ENCODE results near the gene NEGR1. TPM values are rescaled to one million over a fixed set of nuclear protein-coding genes. Genes with fewer than 3 reads are reported as not detected.

Gene NEGR1
- total and polyA plus RNA-seq, 7 experiments from 2014 or later: 0.08 to 1.2 TPM; not detected in 5

- ChIA-PET POLR2A (no interaction called here), CTCF (no interaction called here)
- H3K27ac ChIP-seq (ENCODE audit: low read depth, low read length): no peak overlapping the region
- DNase-seq (no peak), ATAC-seq (no peak)
- no peaks in the 10 kb centered on the region for H3K36me3 ChIP-seq (ENCODE audit: control insufficient read depth in 2 of 3, insufficient read depth in 3 of 3, low read length in 3 of 3)
- Mint-ChIP-seq H3K9me3 (peaks cover 0 to 3% (median 0%) of the 10 kb centered on the region in 11 donors), H3K27me3 (no peaks in the 10 kb centered on the region), H3K36me3 (no peaks in the 10 kb centered on the region), H3K4me3 (no peak overlapping the region), H3K4me1 (no peaks in the 10 kb centered on the region), H3K27ac (no peak overlapping the region)
- intact Hi-C loops (cut with micrococcal nuclease): no loop called here
- H3K4me1 ChIP-seq (ENCODE audit: control insufficient read depth in 2 of 2, insufficient read depth in 2 of 2, low read length in 2 of 2): no peaks in the 10 kb centered on the region
- no peak overlapping the region for H3K4me3 ChIP-seq (ENCODE audit: low read length)
- no peaks in the 10 kb centered on the region for H3K27me3 ChIP-seq (ENCODE audit: control insufficient read depth in 2 of 2, insufficient read depth in 2 of 2, low read length in 2 of 2)
- H3K9me3 ChIP-seq (ENCODE audit: control insufficient read depth in 2 of 3, low read length in 3 of 3): no peaks in the 10 kb centered on the region
Observed at GRCh38 chr1:72097851-72098570, 184.3 kb downstream of the NEGR1 start.

DNA sequence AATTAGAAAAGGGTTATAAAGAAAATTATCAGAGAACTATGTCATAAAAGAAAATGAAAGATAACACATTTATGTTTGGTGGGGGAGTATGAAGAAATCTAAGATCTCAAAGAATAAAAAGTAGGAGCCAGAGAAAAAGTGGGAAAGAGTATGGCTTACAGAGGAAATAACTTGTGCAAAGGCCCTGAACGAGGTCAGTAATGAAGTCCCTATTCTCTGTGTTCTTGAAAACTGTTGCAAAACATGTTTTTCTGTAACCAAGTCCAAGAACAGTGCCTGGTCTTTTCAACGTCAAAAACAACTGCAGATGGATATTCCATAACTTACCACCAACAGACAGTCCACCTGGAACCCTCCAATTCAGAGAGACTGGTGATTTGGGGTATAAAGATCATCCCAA is 188.1 kb downstream of the NEGR1 start:
- H3K4me1 ChIP-seq (ENCODE audit: control insufficient read depth in 2 of 2, insufficient read depth in 2 of 2, low read length in 2 of 2): no peaks in the 10 kb centered on the region
- Mint-ChIP-seq H3K4me3 (no peak overlapping the region), H3K27ac (no peak overlapping the region), H3K27me3 (no peaks in the 10 kb centered on the region), H3K9me3 (no peaks in the 10 kb centered on the region), H3K36me3 (no peaks in the 10 kb centered on the region), H3K4me1 (peaks cover 0 to 2% (median 0%) of the 10 kb centered on the region in 7 donors)
- no peaks in the 10 kb centered on the region for H3K9me3 ChIP-seq (ENCODE audit: control insufficient read depth in 2 of 3, low read length in 3 of 3)
- H3K27me3 ChIP-seq (ENCODE audit: control insufficient read depth in 2 of 2, insufficient read depth in 2 of 2, low read length in 2 of 2): no peaks in the 10 kb centered on the region
- no peaks in the 10 kb centered on the region for H3K36me3 ChIP-seq (ENCODE audit: control insufficient read depth in 2 of 3, insufficient read depth in 3 of 3, low read length in 3 of 3)
- no peak overlapping the region for H3K27ac ChIP-seq (ENCODE audit: low read depth, low read length)
- intact Hi-C loops (cut with micrococcal nuclease): no loop called here
- DNase-seq: no peak
- no peak for ATAC-seq
- CTCF ChIA-PET: no interaction called here
- H3K4me3 ChIP-seq (ENCODE audit: low read length): no peak overlapping the region
- POLR2A ChIA-PET: no interaction called here

GRCh38 chr1:72086394-72086793 is 195.9 kb downstream of the NEGR1 start:
- CTCF ChIA-PET: no interaction called here

GRCh38 chr1:72075425-72075824 is 206.9 kb downstream of the NEGR1 start:
- no peaks in the 10 kb centered on the region for H3K9me3 ChIP-seq (ENCODE audit: control insufficient read depth in 2 of 3, low read length in 3 of 3)
- H3K4me3 Mint-ChIP-seq: no peak overlapping the region
- intact Hi-C loops (cut with micrococcal nuclease): no loop called here
- peaks cover 0 to 2% (median 0%) of the 10 kb centered on the region in 11 donors for H3K9me3 Mint-ChIP-seq
- H3K36me3 ChIP-seq (ENCODE audit: control insufficient read depth in 2 of 3, insufficient read depth in 3 of 3, low read length in 3 of 3): no peaks in the 10 kb centered on the region
- no peaks in the 10 kb centered on the region for H3K4me1 ChIP-seq (ENCODE audit: control insufficient read depth in 2 of 2, insufficient read depth in 2 of 2, low read length in 2 of 2)
- no peak overlapping the region for H3K4me3 ChIP-seq (ENCODE audit: low read length)
- H3K4me1 Mint-ChIP-seq: no peaks in the 10 kb centered on the region
- H3K27me3 Mint-ChIP-seq: no peaks in the 10 kb centered on the region
- ATAC-seq (no peak), DNase-seq (no peak)
- H3K27ac Mint-ChIP-seq: no peak overlapping the region
- H3K27ac ChIP-seq (ENCODE audit: low read depth, low read length): no peak overlapping the region
- H3K36me3 Mint-ChIP-seq: no peaks in the 10 kb centered on the region
- CTCF ChIA-PET: no interaction called here
- H3K27me3 ChIP-seq (ENCODE audit: control insufficient read depth in 2 of 2, insufficient read depth in 2 of 2, low read length in 2 of 2): no peaks in the 10 kb centered on the region
- POLR2A ChIA-PET: no interaction called here

More at GRCh38 chr1:72086394-72086793, 195.9 kb downstream of the NEGR1 start:
- Histone ChIP-seq H3K4me1 (ENCODE audit: control insufficient read depth in 2 of 2, insufficient read depth in 2 of 2, low read length in 2 of 2) (no peaks in the 10 kb centered on the region), H3K27me3 (ENCODE audit: control insufficient read depth in 2 of 2, insufficient read depth in 2 of 2, low read length in 2 of 2) (no peaks in the 10 kb centered on the region), H3K27ac (ENCODE audit: low read depth, low read length) (no peak overlapping the region), H3K36me3 (ENCODE audit: control insufficient read depth in 2 of 3, insufficient read depth in 3 of 3, low read length in 3 of 3) (no peaks in the 10 kb centered on the region), H3K4me3 (ENCODE audit: low read length) (no peak overlapping the region), H3K9me3 (ENCODE audit: control insufficient read depth in 2 of 3, low read length in 3 of 3) (no peaks in the 10 kb centered on the region)
- intact Hi-C loops (cut with micrococcal nuclease): no loop called here
- Mint-ChIP-seq H3K4me3 (no peak overlapping the region), H3K36me3 (no peaks in the 10 kb centered on the region), H3K27ac (no peak overlapping the region), H3K27me3 (no peaks in the 10 kb centered on the region), H3K9me3 (no peaks in the 10 kb centered on the region), H3K4me1 (peaks cover 0 to 1% (median 0%) of the 10 kb centered on the region in 7 donors)
- DNase-seq (no peak), ATAC-seq (no peak)
- POLR2A ChIA-PET: no interaction called here

DNA sequence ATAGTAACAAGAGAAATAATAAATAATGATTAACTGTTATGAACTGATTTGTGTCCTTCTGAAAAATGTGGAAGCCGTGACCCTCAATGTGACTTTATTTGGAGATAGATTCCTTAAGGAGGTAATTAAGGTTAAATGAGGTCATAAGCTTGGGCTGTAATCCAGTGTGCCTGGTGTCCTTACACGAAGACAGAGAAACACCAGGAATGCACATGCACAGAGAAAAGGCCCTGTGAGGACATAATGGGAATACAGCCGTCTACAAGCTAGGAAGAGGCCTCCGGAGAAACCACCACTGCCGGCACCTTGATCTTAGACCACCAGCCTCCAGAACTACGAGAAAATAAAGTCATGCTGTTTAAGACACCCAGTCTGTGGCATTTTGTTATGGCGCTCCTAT is 215.9 kb downstream of the NEGR1 start:
- POLR2A ChIA-PET: no interaction called here
- Histone ChIP-seq H3K27ac (ENCODE audit: low read depth, low read length) (no peak overlapping the region), H3K9me3 (ENCODE audit: control insufficient read depth in 2 of 3, low read length in 3 of 3) (no peaks in the 10 kb centered on the region), H3K4me3 (ENCODE audit: low read length) (no peak overlapping the region), H3K27me3 (ENCODE audit: control insufficient read depth in 2 of 2, insufficient read depth in 2 of 2, low read length in 2 of 2) (no peaks in the 10 kb centered on the region), H3K4me1 (ENCODE audit: control insufficient read depth in 2 of 2, insufficient read depth in 2 of 2, low read length in 2 of 2) (no peaks in the 10 kb centered on the region), H3K36me3 (ENCODE audit: control insufficient read depth in 2 of 3, insufficient read depth in 3 of 3, low read length in 3 of 3) (no peaks in the 10 kb centered on the region)
- intact Hi-C loops (cut with micrococcal nuclease): no loop called here
- CTCF ChIA-PET: no interaction called here
- no peaks in the 10 kb centered on the region for H3K4me1 Mint-ChIP-seq
- no peaks in the 10 kb centered on the region for H3K36me3 Mint-ChIP-seq
- ATAC-seq: no peak
- no peaks in the 10 kb centered on the region for H3K9me3 Mint-ChIP-seq
- H3K27me3 Mint-ChIP-seq: no peaks in the 10 kb centered on the region
- H3K27ac Mint-ChIP-seq: no peak overlapping the region
- no peak for DNase-seq
- no peak overlapping the region for H3K4me3 Mint-ChIP-seq

DNA sequence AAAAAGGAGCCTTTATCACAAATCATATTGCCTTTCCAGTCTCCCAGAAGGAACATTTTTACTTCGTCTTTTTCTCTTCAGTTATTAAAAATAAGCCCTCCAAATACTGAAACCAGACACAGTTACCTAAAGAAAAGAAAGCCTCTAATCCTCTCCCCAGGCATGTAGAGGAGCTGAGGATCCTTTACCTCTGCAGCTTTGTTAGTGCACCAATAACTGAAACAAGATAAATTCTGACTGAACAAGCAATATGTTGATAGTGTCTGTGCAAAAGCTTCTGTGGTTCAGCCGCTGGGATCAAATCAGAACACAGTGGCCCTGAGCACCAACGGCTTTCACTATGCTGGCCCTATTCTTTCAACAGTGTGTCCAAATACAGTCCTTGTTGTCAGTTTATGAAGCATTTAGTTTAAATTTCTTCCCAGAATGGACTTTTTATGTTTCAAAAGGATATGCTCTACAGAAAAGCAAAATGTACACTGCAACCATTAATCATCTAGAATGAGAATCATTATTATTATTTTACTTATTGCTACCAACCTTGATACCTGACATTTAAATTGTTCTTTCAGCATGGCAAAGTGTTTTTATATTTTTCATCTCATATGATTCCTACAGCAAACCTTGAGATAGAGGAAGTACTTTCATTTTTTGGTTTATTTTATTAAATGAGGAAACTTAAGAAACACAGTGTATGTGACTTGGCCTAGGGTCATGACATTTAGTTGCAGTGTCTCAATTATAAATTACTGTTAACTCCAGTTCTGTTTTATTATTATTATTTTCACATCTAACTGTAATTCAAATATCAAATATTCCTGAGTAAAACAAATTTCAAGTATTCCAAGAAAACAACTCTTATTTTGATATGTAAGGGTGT is 217.9 kb downstream of the NEGR1 start:
- no peaks in the 10 kb centered on the region for H3K36me3 ChIP-seq (ENCODE audit: control insufficient read depth in 2 of 3, insufficient read depth in 3 of 3, low read length in 3 of 3)
- H3K4me3 ChIP-seq (ENCODE audit: low read length): no peak overlapping the region
- no peaks in the 10 kb centered on the region for H3K4me1 Mint-ChIP-seq
- POLR2A ChIA-PET: no interaction called here
- ATAC-seq (no peak), DNase-seq (no peak)
- no peaks in the 10 kb centered on the region for H3K9me3 ChIP-seq (ENCODE audit: control insufficient read depth in 2 of 3, low read length in 3 of 3)
- no peaks in the 10 kb centered on the region for H3K36me3 Mint-ChIP-seq
- H3K27ac Mint-ChIP-seq: no peak overlapping the region
- intact Hi-C loops (cut with micrococcal nuclease): no loop called here
- CTCF ChIA-PET: no interaction called here
- no peak overlapping the region for H3K27ac ChIP-seq (ENCODE audit: low read depth, low read length)
- H3K4me1 ChIP-seq (ENCODE audit: control insufficient read depth in 2 of 2, insufficient read depth in 2 of 2, low read length in 2 of 2): no peaks in the 10 kb centered on the region
- H3K27me3 ChIP-seq (ENCODE audit: control insufficient read depth in 2 of 2, insufficient read depth in 2 of 2, low read length in 2 of 2): no peaks in the 10 kb centered on the region
- H3K9me3 Mint-ChIP-seq: peaks cover 0 to 3% (median 0%) of the 10 kb centered on the region in 11 donors
- H3K27me3 Mint-ChIP-seq: no peaks in the 10 kb centered on the region
- H3K4me3 Mint-ChIP-seq: no peak overlapping the region

All from naive thymus-derived CD4-positive, alpha-beta T cell (primary cell).